D721Med (cell line): Measurements from ENCODE around the gene CLRN1.

ENCODE experiments used
- DNase-seq: peaks from one replicate; pipeline ENCODE4 v3.0.0; 2011; ENCODE audit warnings: low spot score; ENCODE audit not compliant: insufficient read length
- FAIRE-seq: peaks from 2 replicates; lab custom pipeline; 2011; peaks lifted over from hg19 to GRCh38; lab: Jason Lieb, UNC
- CTCF ChIP-seq: IDR thresholded peaks from 2 replicates; pipeline ENCODE4 v1.5.1; 2012; ENCODE audit warnings: mild to moderate bottlenecking, control low read depth; ENCODE audit not compliant: insufficient read depth; ENCODE audit errors: missing control alignments

The CLRN1 gene

DNA sequence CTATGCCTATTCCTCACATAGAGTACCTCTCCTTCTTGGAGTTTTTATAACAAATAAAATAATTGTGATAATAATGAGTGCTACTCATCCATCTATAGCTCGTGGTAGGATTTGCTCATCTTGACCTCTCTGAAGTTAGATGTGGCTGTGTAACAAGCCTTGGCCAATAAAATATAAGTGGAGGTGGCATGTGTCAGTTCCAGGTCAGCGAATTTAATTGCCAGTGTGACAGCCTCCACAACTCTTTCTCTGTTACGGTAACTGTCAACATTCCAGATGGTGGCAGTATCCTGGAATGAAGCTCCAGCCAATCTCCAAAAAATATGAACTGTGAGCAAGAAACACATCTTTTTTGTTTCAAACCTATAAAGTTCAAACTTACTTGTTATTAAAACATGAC lies 13.8 kb downstream of the CLRN1 start:
- DNase-seq: no peak
- no peak for TF ChIP-seq CTCF
- FAIRE-seq: no peak

DNA sequence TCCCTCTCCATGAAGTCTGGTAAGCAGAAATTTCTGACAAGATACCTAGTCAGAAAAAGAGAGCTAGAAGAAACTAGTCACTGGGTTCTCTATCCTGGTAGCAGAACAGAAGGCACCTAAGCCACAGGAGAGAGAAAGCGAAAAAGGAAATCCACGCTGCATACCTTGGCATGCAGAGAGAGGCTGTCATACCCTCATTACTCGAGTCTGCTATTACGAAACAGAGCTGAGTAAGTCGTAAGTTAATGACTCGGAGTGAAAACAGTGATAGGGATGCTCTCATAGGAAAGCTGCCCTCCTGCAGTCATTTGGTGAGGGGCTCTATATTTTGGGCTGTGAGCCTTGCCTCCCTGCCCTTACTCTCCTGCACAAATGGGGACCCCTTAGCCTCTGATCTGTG lies 16.2 kb downstream of the CLRN1 start:
- FAIRE-seq (no peak), DNase-seq (no peak)
- no peak for TF ChIP-seq CTCF

- no peak for FAIRE-seq
- TF ChIP-seq CTCF: no peak
- no peak for DNase-seq
Observed at GRCh38 chr3:150951923-150952322, 20.6 kb downstream of the CLRN1 start.

GRCh38 chr3:150945226-150946032 lies 27.1 kb downstream of the CLRN1 start:
- DNase-seq (no peak), FAIRE-seq (no peak)
- TF ChIP-seq CTCF: no peak

- TF ChIP-seq CTCF: no peak
- DNase-seq (no peak), FAIRE-seq (no peak)
Observed at GRCh38 chr3:150942221-150942620, 30.3 kb downstream of the CLRN1 start.

- FAIRE-seq (no peak), DNase-seq (no peak)
- no peak for TF ChIP-seq CTCF
Observed at GRCh38 chr3:150936693-150937092, 35.8 kb downstream of the CLRN1 start.

DNA sequence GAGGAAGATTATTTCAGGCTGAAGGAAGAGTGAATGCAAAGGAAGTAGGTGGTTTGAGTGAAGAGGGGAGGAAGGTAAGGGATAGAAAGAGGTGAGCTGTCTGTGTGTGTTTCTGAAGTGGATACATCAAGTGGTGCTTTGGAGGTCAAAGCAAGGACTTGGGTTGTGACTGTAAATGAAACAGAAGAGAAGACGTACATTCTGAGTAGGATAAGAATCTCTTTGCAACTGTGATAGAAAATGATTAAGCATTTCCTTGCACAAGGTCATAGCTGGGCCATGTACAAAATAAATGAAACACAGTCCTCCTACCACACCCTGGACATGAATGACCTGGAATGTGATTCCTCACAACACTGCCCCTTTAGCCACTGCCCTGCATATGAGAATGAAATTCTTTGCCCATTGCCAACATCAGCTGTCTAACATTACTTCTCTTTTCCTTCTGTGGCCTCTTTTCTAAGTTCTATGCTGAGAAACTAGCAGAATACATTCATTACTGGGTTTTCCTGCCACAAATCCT lies 39.0 kb downstream of the CLRN1 start:
- DNase-seq (no peak), FAIRE-seq (no peak)
- no peak for TF ChIP-seq CTCF
